HG02623 (cell line): ENCODE results near the gene ASIC1.
"Not testable (repeated sequence)": the region's sequence is repeated elsewhere in the genome, so short reads cannot be mapped to it uniquely, and the experiment has no call there.

Experiments used
- ATAC-seq: cut with Tn5 transposase; IDR thresholded peaks from one replicate; pipeline ENCODE4 v1.9.1; 2021; ENCODE audit warnings: moderate library complexity; ENCODE audit not compliant: unreplicated experiment

The ASIC1 gene

GRCh38 chr12:50057000-50057841 lies at the start of gene ASIC1:
Gene ASIC1, plus strand, starts transcription at chr12:50057596. Its CDS starts 1,171 bp downstream, at chr12:50058767.
- ATAC-seq: no peak

DNA sequence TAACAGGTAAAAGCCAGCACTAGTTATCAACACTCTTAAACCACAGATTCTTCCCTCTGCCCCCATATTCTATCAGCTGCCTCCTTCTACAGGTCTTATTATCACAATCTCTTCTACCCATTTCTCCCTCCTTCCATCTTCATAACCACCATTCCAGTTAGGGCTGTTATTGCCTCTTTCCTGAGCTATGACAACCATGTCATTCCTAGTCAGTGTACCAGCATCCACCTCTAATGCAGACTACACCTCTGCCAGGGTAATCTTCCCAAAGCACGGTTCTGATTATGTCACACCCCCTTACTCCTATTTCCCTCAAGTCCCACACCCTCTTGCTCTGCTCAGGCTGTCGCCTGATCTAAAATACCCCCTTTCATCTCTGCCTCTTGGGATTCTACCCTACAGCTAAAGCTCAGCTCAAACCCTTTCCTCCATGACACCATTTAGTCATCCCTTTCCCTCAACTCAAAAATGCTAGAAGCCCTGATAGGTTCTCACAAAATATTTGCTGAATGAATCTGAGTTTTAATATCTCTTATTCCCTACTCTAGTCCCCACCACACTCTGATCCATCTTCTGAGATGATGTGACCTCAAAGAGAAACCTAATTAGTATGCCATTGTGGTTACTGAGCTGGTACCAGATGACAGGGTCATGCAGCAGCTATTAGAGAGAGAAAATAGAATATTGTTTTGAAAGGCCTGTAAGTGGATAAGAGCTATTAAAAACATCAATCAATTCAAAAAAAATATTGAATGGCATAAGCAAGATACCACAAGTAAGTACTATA lies 43.8 kb upstream of the ASIC1 start:
- ATAC-seq: no peak

GRCh38 chr12:50014342-50014741 lies 43.1 kb upstream of the ASIC1 start:
- ATAC-seq: no peak

DNA sequence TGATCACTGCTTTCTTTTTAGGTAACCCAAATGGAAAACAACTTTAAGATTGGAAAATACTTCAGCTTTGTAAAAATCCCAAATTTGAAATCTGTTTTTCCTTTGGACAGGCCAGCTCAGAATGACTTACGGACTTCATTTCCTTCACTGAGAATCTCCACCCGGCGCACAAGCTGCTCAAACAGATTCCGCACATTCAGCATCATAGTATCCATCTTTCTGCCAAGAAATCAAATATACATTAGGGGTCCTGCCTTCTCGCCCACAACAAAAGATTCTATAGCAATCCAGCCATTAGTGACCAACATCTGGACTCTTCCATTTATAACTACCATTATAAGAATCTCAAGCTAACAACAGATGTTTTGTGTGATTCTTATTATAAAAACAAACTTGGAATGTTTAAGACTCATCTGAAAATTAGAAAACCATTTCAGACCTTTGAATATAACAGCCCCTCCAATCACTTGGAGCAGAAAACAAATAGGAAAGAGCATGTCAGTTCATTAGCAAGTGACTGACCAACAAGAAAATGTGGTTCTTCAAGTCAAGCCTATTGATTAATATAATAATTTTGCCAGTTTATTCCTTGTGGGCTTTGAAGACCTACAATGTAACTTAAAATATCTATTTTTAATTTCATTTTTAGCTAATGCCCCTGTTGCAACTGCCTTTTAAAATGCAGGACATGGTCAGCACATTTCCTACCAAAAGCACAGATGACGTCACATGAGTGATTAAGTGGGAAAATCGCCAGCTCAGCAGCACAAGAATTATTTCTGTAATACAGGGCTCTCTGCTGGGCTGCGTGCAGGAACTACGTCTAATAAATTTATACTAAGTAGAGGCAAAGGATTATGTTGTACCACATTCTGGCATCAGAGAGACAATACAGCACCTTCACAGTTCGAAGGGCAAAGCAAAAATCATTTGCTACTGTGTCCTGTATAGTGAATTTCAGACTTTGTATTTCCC lies 40.6 kb upstream of the ASIC1 start:
- ATAC-seq: no peak

DNA sequence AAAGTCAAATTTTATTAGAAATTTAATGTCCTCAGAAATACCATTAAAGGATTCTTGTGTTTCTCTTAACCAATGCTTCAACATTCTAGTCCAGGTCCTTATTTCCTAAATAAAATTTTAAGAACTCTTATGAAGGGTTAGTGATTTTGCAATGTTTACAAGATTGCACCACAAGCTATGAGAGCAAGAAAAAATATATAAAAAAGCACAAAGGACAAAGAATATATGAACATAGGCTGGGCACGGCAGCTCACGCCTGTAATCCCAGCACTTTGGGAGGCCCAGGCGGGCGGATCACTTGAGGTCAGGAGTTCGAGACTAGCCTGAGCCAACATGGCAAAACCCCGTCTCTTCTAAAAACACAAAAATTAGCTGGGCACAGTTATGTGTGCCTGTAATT lies 39.8 kb upstream of the ASIC1 start:
- ATAC-seq: no peak

- no peak for ATAC-seq
These were observed 39.2 kb upstream of the ASIC1 start for GRCh38 chr12:50018154-50018553.

GRCh38 chr12:50018968-50019367 lies 38.4 kb upstream of the ASIC1 start:
- ATAC-seq: no peak

DNA sequence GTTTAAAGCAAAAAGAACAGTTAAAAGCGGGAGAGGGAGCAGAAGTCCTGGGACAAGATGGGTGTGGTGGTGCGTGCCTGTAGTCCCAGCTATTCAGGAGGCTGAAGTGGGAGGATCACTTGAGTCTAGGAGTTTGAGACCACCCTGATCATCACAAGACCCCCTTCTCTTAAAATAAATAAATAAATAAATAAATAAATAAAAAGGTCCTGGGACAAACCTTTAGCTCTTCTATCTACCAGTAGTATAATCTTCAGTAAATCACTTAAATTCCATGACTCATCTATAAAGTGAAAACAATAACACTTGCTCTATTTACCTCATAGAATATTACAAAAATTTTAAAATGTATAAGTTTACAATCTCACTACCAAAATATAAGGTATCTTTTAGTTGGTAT lies 37.9 kb upstream of the ASIC1 start:
- no peak for ATAC-seq

- ATAC-seq: no peak
These were observed 36.4 kb upstream of the ASIC1 start for GRCh38 chr12:50021031-50021430.

GRCh38 chr12:50022903-50023302 lies 34.5 kb upstream of the ASIC1 start:
- no peak for ATAC-seq

- ATAC-seq: no peak
These were observed 33.2 kb upstream of the ASIC1 start for GRCh38 chr12:50024227-50024626.

- ATAC-seq: peak; percentile 18
These were observed 32.6 kb upstream of the ASIC1 start for GRCh38 chr12:50024805-50025186.

DNA sequence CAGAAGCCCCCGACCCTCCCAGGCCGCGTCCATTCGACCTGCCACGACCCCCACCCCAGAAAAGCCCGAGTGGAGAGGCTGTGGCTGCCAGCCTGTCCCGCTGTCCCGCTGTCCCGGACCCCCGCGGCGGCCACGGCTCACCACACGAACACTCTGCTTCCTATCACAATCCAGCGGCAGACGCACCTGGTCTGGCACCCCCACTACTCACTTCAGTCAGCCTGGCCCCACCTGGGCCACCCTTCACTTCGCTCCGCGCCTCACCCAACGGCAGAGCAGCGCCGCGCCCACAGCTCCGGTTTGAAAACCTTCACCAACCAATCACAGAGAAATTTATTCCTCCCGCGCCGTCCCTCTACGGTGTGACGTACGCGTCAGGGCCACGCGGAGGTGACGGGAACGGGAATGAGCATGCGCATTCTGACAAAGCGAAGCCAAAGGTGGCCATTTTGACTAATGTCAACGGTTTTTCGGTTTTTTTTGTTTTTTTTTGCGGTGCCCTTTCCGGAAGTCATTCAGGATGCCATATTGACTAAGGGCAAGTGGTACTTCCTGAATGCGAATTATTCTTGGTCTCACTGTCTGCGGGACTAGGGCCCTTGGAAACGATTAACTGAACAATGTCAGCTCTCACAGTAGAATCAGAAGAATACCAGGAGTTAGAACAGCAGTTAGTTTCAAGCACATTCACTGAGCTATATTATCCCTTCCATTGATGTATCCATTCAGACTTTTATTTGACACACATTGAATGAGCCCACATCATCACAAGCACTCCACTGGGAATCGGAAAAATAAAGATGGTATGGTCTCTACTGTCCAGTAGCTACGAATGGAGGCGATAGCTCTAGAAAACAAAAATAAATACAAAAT lies 32.0 kb upstream of the ASIC1 start, which contains the start of gene RACGAP1:
TSS of gene RACGAP1 (minus strand) at position 308 of the 873 bp plus-strand sequence. CDS start 8,779 bp downstream, outside the sequence.
- peak; percentile 94 for ATAC-seq

DNA sequence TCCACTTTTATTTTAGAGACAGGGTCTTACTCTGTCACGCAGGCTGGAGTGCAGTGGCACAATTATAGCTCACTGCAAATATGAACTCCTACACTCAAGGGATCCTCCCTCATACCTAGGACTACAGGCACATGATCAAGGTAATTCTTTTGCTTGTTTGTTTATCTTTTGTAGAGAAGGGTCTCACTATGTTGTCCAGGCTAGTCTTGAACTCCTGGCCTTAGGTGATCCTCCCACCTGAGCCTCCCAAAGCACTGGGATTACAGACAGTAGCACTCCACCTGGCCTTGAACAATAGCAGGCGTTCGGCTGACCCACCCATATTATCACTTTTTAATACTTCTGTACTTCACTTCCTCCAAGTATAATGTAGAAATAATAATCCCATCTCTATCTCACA lies 30.7 kb upstream of the ASIC1 start:
- ATAC-seq: no peak

DNA sequence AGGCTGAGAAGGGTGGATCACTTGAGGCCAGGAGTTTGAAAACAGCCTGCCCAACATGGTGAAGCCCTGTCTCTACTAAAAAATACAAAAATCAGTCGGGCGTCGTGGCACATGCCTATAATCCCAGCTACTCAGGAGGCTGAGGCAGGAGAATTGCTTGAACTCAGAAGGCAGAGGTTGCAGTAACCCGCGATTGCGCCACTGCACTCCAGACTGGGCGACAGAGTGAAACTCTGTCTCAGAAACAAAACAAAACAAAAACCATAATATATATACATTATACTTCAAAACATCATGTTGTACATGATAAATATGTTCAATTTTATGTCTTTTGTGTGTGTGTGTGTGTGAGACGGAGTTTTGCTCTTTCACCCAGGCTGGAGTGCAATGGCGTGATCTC lies 26.9 kb upstream of the ASIC1 start:
- ATAC-seq: not testable (repeated sequence)

- no peak for ATAC-seq
These were observed 24.9 kb upstream of the ASIC1 start for GRCh38 chr12:50032515-50032853.

- no peak for ATAC-seq
These were observed 24.4 kb upstream of the ASIC1 start for GRCh38 chr12:50032854-50033581.

- no peak for ATAC-seq
These were observed 19.1 kb upstream of the ASIC1 start for GRCh38 chr12:50038336-50038735.

- peak; percentile 58 for ATAC-seq
These were observed 18.1 kb upstream of the ASIC1 start for GRCh38 chr12:50039151-50039835.
